Measurements from ENCODE around the gene SGPP1.

The SGPP1 gene

GRCh38 chr14:63715360-63715759 is 12.5 kb downstream of the SGPP1 start:
- TF ChIP-seq MYC (IDR thresholded peaks at IDR 0.05; ENCODE audit: low read depth, low read length), result no peak
- TF ChIP-seq POLR2A (IDR thresholded peaks at IDR 0.05; ENCODE audit: extremely low read depth, insufficient read length), result no peak
- no peak for TF ChIP-seq MAX (IDR thresholded peaks at IDR 0.05; ENCODE audit: low read depth, low read length)
- TF ChIP-seq CTCF (IDR thresholded peaks at IDR 0.05; ENCODE audit: low read depth, low read length), result no peak
- no peak overlapping the region for H3K4me3 ChIP-seq (ENCODE audit: low read depth, low read length)
- DNase-seq (ENCODE audit: low read depth), result no peak

- no peak for DNase-seq (ENCODE audit: low read depth)
- TF ChIP-seq POLR2A (IDR thresholded peaks at IDR 0.05; ENCODE audit: extremely low read depth, insufficient read length) (no peak), CTCF (IDR thresholded peaks at IDR 0.05; ENCODE audit: low read depth, low read length) (no peak), MYC (IDR thresholded peaks at IDR 0.05; ENCODE audit: low read depth, low read length) (no peak), MAX (IDR thresholded peaks at IDR 0.05; ENCODE audit: low read depth, low read length) (no peak)
- H3K4me3 ChIP-seq (ENCODE audit: low read depth, low read length), result no peak overlapping the region
Measured at GRCh38 chr14:63713764-63714163, 14.1 kb downstream of the SGPP1 start.

GRCh38 chr14:63713058-63713457 is 14.8 kb downstream of the SGPP1 start:
- TF ChIP-seq MYC (IDR thresholded peaks at IDR 0.05; ENCODE audit: low read depth, low read length) (no peak), POLR2A (IDR thresholded peaks at IDR 0.05; ENCODE audit: extremely low read depth, insufficient read length) (no peak)

GRCh38 chr14:63712123-63712522 is 15.7 kb downstream of the SGPP1 start:
- TF ChIP-seq POLR2A (IDR thresholded peaks at IDR 0.05; ENCODE audit: extremely low read depth, insufficient read length) (no peak), MYC (IDR thresholded peaks at IDR 0.05; ENCODE audit: low read depth, low read length) (no peak), CTCF (IDR thresholded peaks at IDR 0.05; ENCODE audit: low read depth, low read length) (no peak), MAX (IDR thresholded peaks at IDR 0.05; ENCODE audit: low read depth, low read length) (no peak)
- DNase-seq (ENCODE audit: low read depth), result no peak
- H3K4me3 ChIP-seq (ENCODE audit: low read depth, low read length), result no peak overlapping the region

More at GRCh38 chr14:63713058-63713457, 14.8 kb downstream of the SGPP1 start:
- no peak for DNase-seq (ENCODE audit: low read depth)
- no peak overlapping the region for H3K4me3 ChIP-seq (ENCODE audit: low read depth, low read length)

GRCh38 chr14:63710497-63710896 is 17.4 kb downstream of the SGPP1 start:
- DNase-seq (ENCODE audit: low read depth), result no peak
- TF ChIP-seq POLR2A (IDR thresholded peaks at IDR 0.05; ENCODE audit: extremely low read depth, insufficient read length) (no peak), MYC (IDR thresholded peaks at IDR 0.05; ENCODE audit: low read depth, low read length) (no peak), CTCF (IDR thresholded peaks at IDR 0.05; ENCODE audit: low read depth, low read length) (no peak), MAX (IDR thresholded peaks at IDR 0.05; ENCODE audit: low read depth, low read length) (no peak)

GRCh38 chr14:63709589-63709988 is 18.3 kb downstream of the SGPP1 start:
- no peak for DNase-seq (ENCODE audit: low read depth)
- TF ChIP-seq POLR2A (IDR thresholded peaks at IDR 0.05; ENCODE audit: extremely low read depth, insufficient read length) (no peak), MYC (IDR thresholded peaks at IDR 0.05; ENCODE audit: low read depth, low read length) (no peak), MAX (IDR thresholded peaks at IDR 0.05; ENCODE audit: low read depth, low read length) (no peak), CTCF (IDR thresholded peaks at IDR 0.05; ENCODE audit: low read depth, low read length) (no peak)
- H3K4me3 ChIP-seq (ENCODE audit: low read depth, low read length), result no peak overlapping the region

More at GRCh38 chr14:63710497-63710896, 17.4 kb downstream of the SGPP1 start:
- H3K4me3 ChIP-seq (ENCODE audit: low read depth, low read length), result no peak overlapping the region
